HG03457 (cell line): Measurements from ENCODE around the gene TRMU.
A peak's percentile ranks its signal among the peaks of the same experiment; 100 is the strongest.

ENCODE experiments used
- ATAC-seq: cut with Tn5 transposase; IDR thresholded peaks from one replicate; pipeline ENCODE4 v1.9.1; 2021; ENCODE audit warnings: moderate number of reproducible peaks; ENCODE audit not compliant: unreplicated experiment

TRMU gene, protein sequence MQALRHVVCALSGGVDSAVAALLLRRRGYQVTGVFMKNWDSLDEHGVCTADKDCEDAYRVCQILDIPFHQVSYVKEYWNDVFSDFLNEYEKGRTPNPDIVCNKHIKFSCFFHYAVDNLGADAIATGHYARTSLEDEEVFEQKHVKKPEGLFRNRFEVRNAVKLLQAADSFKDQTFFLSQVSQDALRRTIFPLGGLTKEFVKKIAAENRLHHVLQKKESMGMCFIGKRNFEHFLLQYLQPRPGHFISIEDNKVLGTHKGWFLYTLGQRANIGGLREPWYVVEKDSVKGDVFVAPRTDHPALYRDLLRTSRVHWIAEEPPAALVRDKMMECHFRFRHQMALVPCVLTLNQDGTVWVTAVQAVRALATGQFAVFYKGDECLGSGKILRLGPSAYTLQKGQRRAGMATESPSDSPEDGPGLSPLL

DNA sequence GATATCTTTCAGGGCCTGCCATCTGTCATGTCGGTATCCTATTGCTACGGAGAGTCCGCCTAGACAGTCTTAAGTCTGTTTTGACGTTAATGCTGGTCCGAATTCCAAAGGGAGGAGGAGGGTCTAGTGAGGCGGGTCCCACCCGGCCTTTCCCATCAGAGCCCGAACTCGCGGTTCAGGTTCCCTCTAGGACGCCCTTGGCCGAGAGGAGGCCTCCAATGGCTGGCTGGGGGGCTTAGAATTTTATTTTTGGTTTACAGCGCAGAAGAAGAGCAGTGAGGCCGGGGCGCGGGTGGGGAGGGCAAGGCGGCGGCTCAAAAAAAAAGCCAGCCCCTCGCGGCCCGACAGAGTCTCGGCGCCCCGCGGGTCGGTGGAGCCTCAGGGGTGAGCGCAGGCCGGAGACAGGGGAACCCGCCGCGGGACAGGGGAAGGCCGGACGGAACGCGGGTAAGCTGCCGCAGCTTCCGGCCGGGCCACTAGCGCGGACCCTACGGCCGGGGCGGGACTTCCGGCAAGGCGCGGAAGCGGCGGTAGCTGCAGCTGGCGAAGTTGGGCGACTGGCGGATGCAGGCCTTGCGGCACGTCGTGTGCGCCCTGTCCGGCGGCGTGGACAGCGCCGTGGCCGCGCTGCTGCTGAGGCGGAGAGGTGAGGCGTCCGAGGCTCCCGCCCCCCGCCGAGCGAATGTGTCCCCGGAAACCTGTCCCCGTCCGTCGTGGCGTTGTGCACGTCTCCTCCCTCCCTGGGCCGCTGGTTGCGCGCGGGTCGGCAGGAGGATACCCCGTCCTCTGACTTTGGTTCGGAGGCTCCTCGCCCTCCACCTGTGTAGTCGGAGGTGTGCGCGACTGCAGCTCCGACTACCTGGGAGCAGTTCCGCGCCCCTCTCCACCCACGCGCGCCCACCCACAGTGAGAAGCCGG, at the start of gene TRMU:
Gene TRMU, plus strand, starts transcription at position 514 of the 918 bp plus-strand sequence. Its CDS starts 51 bp downstream, at position 565.
- ATAC-seq, result peak; percentile 68

DNA sequence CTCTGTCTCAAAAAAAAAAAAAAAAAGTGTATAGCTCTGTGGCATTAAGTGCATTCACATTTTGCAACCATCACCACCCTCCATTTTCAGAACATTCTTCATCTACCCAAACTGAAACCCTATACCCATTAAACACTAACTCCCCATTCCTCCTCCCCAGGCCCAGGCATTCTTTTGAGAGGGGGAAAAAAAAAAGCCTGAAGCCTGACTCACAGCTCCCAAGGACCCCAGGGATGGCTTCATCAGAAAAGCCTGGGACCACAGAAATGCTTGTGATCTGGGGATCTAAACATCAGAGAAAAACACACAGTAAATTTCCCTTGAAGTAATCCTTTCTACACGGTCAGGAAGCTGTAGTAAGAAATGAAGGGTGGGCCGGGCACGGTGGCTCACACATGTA, 49.5 kb upstream of the TRMU start:
- no peak for ATAC-seq

GRCh38 chr22:46286941-46287872, 48.3 kb upstream of the TRMU start:
- ATAC-seq, result no peak

DNA sequence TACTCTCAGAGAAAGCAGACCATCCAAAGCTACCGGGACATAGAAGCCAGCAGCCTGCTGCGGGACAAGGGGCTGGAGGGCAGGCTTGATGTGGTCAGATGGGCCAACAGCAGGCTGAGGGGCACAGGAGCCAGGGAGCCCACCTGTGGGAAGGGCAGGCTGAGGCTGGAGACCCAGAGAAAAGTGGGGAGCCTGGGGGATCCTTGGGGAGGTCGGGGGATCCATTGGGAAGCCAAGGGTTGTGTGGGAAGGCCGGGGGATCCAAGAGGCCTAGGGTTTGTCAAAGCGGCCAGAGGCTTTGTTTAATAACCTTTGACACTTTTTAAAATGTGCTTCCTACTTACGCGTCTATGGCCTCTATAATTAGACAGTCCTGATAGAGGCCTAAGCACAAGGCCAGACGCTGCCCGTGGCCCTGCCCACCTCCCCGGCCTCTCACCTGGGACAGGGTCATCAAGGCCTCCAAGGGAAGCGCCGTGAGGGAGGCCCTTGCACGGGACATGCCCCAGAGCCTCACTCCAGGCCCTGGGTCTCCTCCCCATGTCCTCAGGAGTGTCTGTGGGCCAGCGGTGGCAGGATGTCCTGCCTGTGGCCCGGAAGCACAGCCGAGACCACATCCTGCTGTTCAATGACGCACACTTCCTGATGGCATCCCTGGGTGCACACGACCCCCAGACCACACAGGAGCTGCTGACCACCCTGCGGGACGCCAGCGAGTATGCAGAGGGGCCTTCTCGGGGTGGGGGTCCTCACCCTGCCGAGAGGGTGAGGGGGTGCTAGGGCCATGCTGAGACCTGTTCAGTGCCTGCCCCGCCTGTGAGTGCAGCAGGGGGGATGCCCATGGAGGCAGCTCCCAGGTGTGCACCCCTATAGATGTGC, 47.4 kb upstream of the TRMU start:
- ATAC-seq, result no peak

DNA sequence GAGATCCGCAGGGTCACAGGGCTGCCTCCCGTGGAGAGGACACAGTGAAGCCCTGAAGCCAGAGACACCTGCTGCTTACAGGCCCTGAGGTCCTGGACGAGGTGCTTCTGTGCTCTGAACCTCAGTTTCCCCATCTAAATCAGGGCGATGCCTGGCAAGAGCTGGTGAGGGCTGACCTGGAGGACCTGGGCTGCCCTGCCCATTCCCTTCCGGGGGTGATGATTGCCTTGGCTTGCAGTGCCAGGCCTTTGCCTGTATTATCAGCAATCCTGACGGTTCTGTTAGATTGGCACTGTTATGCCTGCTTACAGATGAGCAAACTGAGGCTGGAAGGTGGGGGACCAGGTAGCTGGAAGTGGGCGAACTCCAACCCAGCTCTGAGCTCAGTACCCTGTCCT, 46.7 kb upstream of the TRMU start:
- no peak for ATAC-seq

DNA sequence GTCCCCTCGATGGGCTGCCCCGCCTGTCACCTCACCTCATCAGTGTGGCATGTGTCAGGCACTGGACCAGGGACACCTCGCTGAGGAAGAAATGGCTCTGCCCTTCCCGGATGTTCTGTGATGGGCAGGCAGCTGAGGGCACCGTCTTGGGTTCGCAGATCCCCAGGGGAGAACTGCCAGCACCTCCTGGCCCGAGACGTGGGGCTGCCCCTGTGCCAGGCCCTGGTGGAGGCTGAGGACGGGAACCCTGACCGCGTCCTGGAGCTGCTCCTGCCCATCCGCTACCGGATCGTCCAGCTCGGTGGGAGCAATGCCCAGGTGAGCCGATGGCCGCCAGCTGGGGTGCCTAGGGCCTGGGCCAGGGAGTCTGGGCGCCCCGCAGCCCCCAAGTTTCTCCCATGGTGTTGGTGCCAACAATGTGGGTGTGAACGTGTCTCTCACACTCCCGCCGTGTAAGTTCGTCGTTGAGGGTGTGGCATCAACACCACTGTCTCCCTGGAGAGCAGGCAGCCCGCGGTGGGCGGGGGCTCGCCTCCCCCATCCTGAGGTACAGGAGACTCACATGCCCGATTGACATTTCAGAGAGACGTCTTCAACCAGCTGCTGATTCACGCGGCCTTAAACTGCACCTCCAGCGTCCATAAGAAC, 46.1 kb upstream of the TRMU start:
- ATAC-seq, result no peak

- no peak for ATAC-seq
Measured at GRCh38 chr22:46290121-46290842, 45.2 kb upstream of the TRMU start.

- ATAC-seq, result no peak
Measured at GRCh38 chr22:46290843-46291785, 44.4 kb upstream of the TRMU start.

GRCh38 chr22:46292173-46292572, 43.3 kb upstream of the TRMU start:
- no peak for ATAC-seq

DNA sequence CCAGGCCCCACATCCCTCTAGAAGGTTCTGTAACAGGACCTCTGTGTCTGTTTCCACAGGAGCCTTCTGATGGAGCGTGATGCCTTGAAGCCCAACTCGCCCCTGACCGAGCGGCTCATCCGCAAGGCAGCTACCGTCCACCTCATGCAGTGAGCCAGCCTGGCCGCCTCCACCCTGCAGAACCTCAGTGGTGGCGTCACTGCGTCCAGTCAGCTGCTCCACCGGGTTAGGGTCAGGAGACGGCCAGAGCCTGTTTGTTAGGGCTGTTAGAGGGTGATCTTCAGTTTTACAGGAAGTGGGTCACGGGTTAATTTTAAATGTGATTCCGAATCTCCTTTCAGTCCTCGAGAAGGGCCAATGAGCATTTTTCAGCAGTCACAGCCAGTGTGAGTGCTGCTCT, 42.8 kb upstream of the TRMU start:
- ATAC-seq, result no peak

GRCh38 chr22:46293577-46294260, 41.8 kb upstream of the TRMU start:
- ATAC-seq, result no peak

GRCh38 chr22:46294784-46295183, 40.7 kb upstream of the TRMU start:
- no peak for ATAC-seq

DNA sequence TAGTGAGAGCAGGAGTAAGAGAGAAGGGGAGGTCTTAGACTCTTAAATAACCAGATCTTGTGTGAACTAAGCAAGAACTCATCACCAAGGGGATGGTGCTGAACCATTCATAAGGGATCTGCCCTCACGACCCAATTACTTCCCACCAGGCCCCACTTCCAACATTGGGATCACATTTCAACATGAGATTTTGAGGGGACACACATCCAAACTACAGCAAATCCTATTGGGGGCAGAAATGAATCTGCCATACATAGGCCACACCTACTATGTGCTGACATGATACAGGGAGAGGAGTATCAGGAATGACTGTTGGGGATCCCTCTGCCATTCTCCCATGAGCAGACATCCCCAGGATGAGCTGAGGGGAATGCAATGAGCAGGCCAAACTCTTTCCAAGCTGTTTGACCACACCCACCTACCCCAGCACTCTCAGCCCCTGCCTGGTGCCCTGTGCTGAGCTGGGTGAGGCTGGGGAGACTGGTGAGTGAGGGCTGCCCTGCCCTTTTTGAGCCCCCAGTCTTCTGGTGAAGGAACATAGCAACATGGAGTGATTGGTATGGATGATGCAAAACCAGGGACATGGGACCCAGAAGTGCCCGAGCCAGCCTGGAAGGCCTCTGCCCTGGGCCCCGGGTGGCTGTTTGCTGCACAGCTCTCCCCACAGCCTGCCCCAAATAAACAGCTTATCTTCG, 40.1 kb upstream of the TRMU start:
- no peak for ATAC-seq

GRCh38 chr22:46296257-46297150, 39.0 kb upstream of the TRMU start, which contains the start of gene GTSE1:
TSS of gene GTSE1 (plus strand) at chr22:46296870. CDS start at chr22:46297401, 531 bp downstream.
- ATAC-seq, result peak; percentile 85

DNA sequence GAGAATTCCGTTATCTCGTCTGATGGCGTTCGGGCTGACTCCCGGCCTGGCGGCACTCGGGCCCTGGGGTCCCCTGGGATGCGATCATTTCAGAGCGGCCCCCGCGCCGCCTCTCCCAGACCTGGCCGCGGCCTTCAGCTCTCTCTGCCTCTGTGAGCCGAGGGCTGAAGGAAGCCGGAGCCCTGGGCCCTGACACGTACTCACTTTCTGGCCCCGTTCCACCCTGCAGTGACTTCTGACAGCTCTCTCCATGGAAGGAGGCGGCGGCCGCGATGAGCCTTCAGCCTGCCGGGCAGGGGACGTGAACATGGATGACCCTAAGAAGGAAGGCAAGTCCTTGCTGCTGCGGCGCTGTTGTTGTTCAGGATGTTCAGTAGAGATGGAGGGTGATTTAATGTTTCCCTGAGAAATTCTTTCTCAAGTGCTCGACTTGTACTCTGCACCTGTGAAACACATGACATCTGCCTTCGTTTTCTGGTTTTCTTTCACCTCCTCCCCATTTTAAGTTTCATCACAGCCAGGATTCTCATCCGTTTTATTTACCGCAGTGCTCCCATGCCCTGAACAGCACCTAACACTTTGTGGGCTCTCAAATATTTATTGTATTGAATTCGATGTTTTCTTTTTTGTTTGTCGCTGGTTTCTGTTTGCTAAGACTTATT, 38.2 kb upstream of the TRMU start:
- peak; percentile 14 for ATAC-seq
